SK-N-SH (cell line): ENCODE results near the gene KRT2.

Experiments used
- EP300 ChIP-seq, 2 experiments: IDR thresholded peaks; 2 replicates each; pipeline versions ENCODE4 v1.4.0 to v1.6.1; 2012; ENCODE audit warnings: borderline replicate concordance in 1 of 2, low read depth in 1 of 2, low read length in 1 of 2
- EZH2phosphoT487 ChIP-seq: fragments of 200-600 bp; sonication (generic); IDR thresholded peaks from 2 replicates; pipeline ENCODE4 v1.6.1; 2017; ENCODE audit warnings: low read depth, mixed run types, mild to moderate bottlenecking, antibody characterized with exemption, moderate library complexity, borderline replicate concordance
- GABPA ChIP-seq: IDR thresholded peaks from 2 replicates; pipeline ENCODE4 v1.4.0; 2012; ENCODE audit warnings: low read depth, mild to moderate bottlenecking
- RFX5 ChIP-seq: IDR thresholded peaks from 2 replicates; pipeline ENCODE4 v1.6.1; 2012; ENCODE audit warnings: mild to moderate bottlenecking, improper control_type of control experiment, low read length
- TAF1 ChIP-seq: IDR thresholded peaks from 2 replicates; pipeline ENCODE4 v1.6.1; 2012; ENCODE audit warnings: low read depth, mild to moderate bottlenecking, low read length, moderate library complexity, borderline replicate concordance
- TF ChIP-seq, protein P1 (sequence below): fragments of 200-600 bp; sonication (generic); IDR thresholded peaks from 2 replicates; pipeline ENCODE4 v1.6.1; 2017; ENCODE audit warnings: antibody characterized with exemption, mild to moderate bottlenecking, moderate library complexity
- TF ChIP-seq, protein P2 (sequence below): IDR thresholded peaks from 2 replicates; pipeline ENCODE4 v1.4.0; 2012; ENCODE audit warnings: low read depth, borderline replicate concordance

DNA sequence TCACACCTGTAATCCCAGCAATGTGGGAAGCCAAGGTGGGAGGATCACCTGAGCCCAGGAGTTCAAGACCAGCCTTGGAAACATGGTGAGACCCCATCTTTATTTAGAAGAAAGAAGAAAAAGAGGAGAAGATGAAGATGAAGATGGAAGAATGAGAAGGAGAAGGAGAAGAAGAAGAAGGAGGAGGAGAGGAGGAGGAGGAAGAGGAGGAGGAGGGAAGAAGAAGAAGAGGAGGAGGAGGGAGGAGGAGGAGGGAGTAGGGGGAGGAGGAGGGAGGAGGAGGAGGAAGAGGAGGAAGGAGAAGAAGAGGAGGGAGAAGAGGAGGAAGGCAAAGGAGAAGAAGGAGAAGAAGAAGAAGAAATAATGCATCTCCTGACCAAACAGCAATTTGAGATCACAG is 37.2 kb upstream of the KRT2 start:
- no peak for TF ChIP-seq RFX5
- no peak for TF ChIP-seq TAF1
- TF ChIP-seq, protein P1, sequence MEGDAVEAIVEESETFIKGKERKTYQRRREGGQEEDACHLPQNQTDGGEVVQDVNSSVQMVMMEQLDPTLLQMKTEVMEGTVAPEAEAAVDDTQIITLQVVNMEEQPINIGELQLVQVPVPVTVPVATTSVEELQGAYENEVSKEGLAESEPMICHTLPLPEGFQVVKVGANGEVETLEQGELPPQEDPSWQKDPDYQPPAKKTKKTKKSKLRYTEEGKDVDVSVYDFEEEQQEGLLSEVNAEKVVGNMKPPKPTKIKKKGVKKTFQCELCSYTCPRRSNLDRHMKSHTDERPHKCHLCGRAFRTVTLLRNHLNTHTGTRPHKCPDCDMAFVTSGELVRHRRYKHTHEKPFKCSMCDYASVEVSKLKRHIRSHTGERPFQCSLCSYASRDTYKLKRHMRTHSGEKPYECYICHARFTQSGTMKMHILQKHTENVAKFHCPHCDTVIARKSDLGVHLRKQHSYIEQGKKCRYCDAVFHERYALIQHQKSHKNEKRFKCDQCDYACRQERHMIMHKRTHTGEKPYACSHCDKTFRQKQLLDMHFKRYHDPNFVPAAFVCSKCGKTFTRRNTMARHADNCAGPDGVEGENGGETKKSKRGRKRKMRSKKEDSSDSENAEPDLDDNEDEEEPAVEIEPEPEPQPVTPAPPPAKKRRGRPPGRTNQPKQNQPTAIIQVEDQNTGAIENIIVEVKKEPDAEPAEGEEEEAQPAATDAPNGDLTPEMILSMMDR: no peak
- TF ChIP-seq GABPA: no peak
- no peak for TF ChIP-seq EZH2phosphoT487
- TF ChIP-seq EP300 (IDR thresholded peaks at IDR 0.05; ENCODE audit: borderline replicate concordance in 1 of 2, low read depth in 1 of 2, low read length in 1 of 2): no peak
- TF ChIP-seq, protein P2, sequence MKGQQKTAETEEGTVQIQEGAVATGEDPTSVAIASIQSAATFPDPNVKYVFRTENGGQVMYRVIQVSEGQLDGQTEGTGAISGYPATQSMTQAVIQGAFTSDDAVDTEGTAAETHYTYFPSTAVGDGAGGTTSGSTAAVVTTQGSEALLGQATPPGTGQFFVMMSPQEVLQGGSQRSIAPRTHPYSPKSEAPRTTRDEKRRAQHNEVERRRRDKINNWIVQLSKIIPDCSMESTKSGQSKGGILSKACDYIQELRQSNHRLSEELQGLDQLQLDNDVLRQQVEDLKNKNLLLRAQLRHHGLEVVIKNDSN: no peak
